ENCODE results near the gene ANKRD63. TPM values are rescaled to one million over a fixed set of nuclear protein-coding genes. Genes with fewer than 3 reads are reported as not detected.

The ANKRD63 gene
- total and polyA plus RNA-seq, 10 of the 15 experiments (the other 5 are each of a cell fraction or from before 2014, with no cell fraction given), result not detected

GRCh38 chr15:40255033-40255432 lies 27.8 kb downstream of the ANKRD63 start:
- BruUV-seq (replicated peaks), result no TSS peak
- FAIRE-seq (no peak), ATAC-seq (no peak), DNase-seq (ENCODE audit: low read depth, low spot score) (no peak)
- ChIA-PET POLR2A (interaction anchor here (0.5 kb wide), 1 partner anchor 398 kb away, joined by 3 read pairs; no protein-coding TSS in a partner anchor), SMC1A (ENCODE audit: uncharacterized antibody, unreplicated experiment) (interaction anchor here (0.5 to 1.4 kb wide), 5 partner anchors 10 to 215 kb away, joined by 3 to 5 read pairs (median 4); partner anchors contain the start of gene SRP14), CTCF (interaction anchor here (0.8 to 2.5 kb wide), 7 partner anchors 10 to 210 kb away, joined by 3 to 15 read pairs (median 4); no protein-coding TSS in a partner anchor), RAD21 (ENCODE audit: unreplicated experiment) (no interaction called here)
- H3K79me2 ChIP-seq (ENCODE audit: control insufficient read depth, insufficient read depth, low read length), result no peaks in the 10 kb centered on the region
- no peaks in the 10 kb centered on the region for H3K36me3 ChIP-seq (ENCODE audit: control insufficient read depth in 2 of 2, insufficient read depth in 2 of 2, low read length in 1 of 2)
- TF ChIP-seq PML (IDR thresholded peaks at IDR 0.05; ENCODE audit: low read length) (no peak), MXI1 (IDR thresholded peaks at IDR 0.05; ENCODE audit: low read depth, low read length) (no peak), RAD51 (IDR thresholded peaks at IDR 0.05) (no peak)
- H3K4me2 ChIP-seq (ENCODE audit: control insufficient read depth, insufficient read depth), result no peak overlapping the region
- H3K27ac ChIP-seq (ENCODE audit: control insufficient read depth, insufficient read depth), result no peak overlapping the region
- intact Hi-C loops (cut with micrococcal nuclease; ENCODE audit: unreplicated experiment) (no loop called here), in situ Hi-C loops (cut with MboI) (no loop called here)
- H4K20me1 ChIP-seq (ENCODE audit: control insufficient read depth, insufficient read depth), result no peaks in the 10 kb centered on the region
- H2AFZ ChIP-seq (ENCODE audit: control insufficient read depth, low read depth, low read length), result no peak overlapping the region
- no peak overlapping the region for H3K9ac ChIP-seq (ENCODE audit: control insufficient read depth, insufficient read depth, low read length)
- 92% methylated on average over 4 of the region's 4 CpGs for WGBS (ENCODE audit: insufficient coverage, insufficient replicate concordance, low lambda C conversion rate, missing lambda C conversion rate)
- no peak overlapping the region for H3K4me3 ChIP-seq
- no peaks in the 10 kb centered on the region for H3K9me3 ChIP-seq (replicated peaks; ENCODE audit: control insufficient read depth, insufficient read depth, low read length)
- peaks cover 0 to 9% of the 10 kb centered on the region in 2 experiments; a peak in 3 of 4 replicates for H3K27me3 ChIP-seq (replicated peaks in 1 of 2; ENCODE audit: control insufficient read depth in 2 of 2, insufficient read depth in 2 of 2, low read length in 1 of 2)
- peaks cover 3% of the 10 kb centered on the region; the same call in 1 of the 2 replicates for H3K4me1 ChIP-seq (ENCODE audit: control insufficient read depth, insufficient read depth, low read length)

GRCh38 chr15:40254452-40254851 lies 28.4 kb downstream of the ANKRD63 start:
- ChIA-PET POLR2A (interaction anchor here (0.5 kb wide), 1 partner anchor 398 kb away, joined by 3 read pairs; no protein-coding TSS in a partner anchor), SMC1A (ENCODE audit: uncharacterized antibody, unreplicated experiment) (interaction anchor here (1.1 to 1.4 kb wide), 4 partner anchors 9 to 215 kb away, joined by 3 to 5 read pairs (median 4); partner anchors contain the start of gene SRP14), CTCF (interaction anchor here (1.0 to 2.5 kb wide), 6 partner anchors 9 to 207 kb away, joined by 3 to 15 read pairs (median 5); no protein-coding TSS in a partner anchor), RAD21 (ENCODE audit: unreplicated experiment) (no interaction called here)
- Histone ChIP-seq H3K79me2 (ENCODE audit: control insufficient read depth, insufficient read depth, low read length) (no peaks in the 10 kb centered on the region), H3K9ac (ENCODE audit: control insufficient read depth, insufficient read depth, low read length) (no peak overlapping the region), H3K9me3 (replicated peaks; ENCODE audit: control insufficient read depth, insufficient read depth, low read length) (no peaks in the 10 kb centered on the region), H3K4me1 (ENCODE audit: control insufficient read depth, insufficient read depth, low read length) (peaks cover 3% of the 10 kb centered on the region; the same call in 1 of the 2 replicates), H3K4me3 (no peak overlapping the region), H3K36me3 (ENCODE audit: control insufficient read depth in 2 of 2, insufficient read depth in 2 of 2, low read length in 1 of 2) (no peaks in the 10 kb centered on the region), H3K27ac (ENCODE audit: control insufficient read depth, insufficient read depth) (no peak overlapping the region), H3K4me2 (ENCODE audit: control insufficient read depth, insufficient read depth) (no peak overlapping the region), H2AFZ (ENCODE audit: control insufficient read depth, low read depth, low read length) (no peak overlapping the region), H4K20me1 (ENCODE audit: control insufficient read depth, insufficient read depth) (no peaks in the 10 kb centered on the region), H3K27me3 (replicated peaks in 1 of 2; ENCODE audit: control insufficient read depth in 2 of 2, insufficient read depth in 2 of 2, low read length in 1 of 2) (peaks cover 0 to 9% of the 10 kb centered on the region in 2 experiments; a peak in 3 of 4 replicates)
- no peak for DNase-seq (ENCODE audit: low read depth, low spot score)
- no TSS peak for BruUV-seq (replicated peaks)
- no peak for FAIRE-seq
- intact Hi-C loops (cut with micrococcal nuclease; ENCODE audit: unreplicated experiment), result no loop called here
- in situ Hi-C loops (cut with MboI), result no loop called here
- WGBS (ENCODE audit: insufficient coverage, insufficient replicate concordance, low lambda C conversion rate, missing lambda C conversion rate), result 60% methylated on average over 3 of the region's 3 CpGs
- ATAC-seq, result no peak
- TF ChIP-seq JUND (IDR thresholded peaks at IDR 0.05; ENCODE audit: low read depth, low read length) (no peak), NRF1 (conservative IDR thresholded peaks at IDR 0.05; ENCODE audit: low read depth, low read length) (no peak), YY1 (IDR thresholded peaks at IDR 0.05; ENCODE audit: low read depth, low read length) (no peak), ELK1 (IDR thresholded peaks at IDR 0.05; ENCODE audit: low read depth, low read length) (no peak), SKIL (IDR thresholded peaks at IDR 0.05; ENCODE audit: low read depth, poor library complexity, severe bottlenecking) (no peak), MEF2A (IDR thresholded peaks at IDR 0.05; ENCODE audit: insufficient read depth, low read depth, low read length) (no peak), NBN (IDR thresholded peaks at IDR 0.05) (no peak), PAX8 (IDR thresholded peaks at IDR 0.05) (no peak), DPF2 (IDR thresholded peaks at IDR 0.05) (no peak), ZBTB33 (IDR thresholded peaks at IDR 0.05) (no peak)

All from GM12878 (cell line).